ENCODE measurements around the gene SLFN11.
"Not testable (repeated sequence)": the region's sequence is repeated elsewhere in the genome, so short reads cannot be mapped to it uniquely, and the experiment has no call there.

DNA sequence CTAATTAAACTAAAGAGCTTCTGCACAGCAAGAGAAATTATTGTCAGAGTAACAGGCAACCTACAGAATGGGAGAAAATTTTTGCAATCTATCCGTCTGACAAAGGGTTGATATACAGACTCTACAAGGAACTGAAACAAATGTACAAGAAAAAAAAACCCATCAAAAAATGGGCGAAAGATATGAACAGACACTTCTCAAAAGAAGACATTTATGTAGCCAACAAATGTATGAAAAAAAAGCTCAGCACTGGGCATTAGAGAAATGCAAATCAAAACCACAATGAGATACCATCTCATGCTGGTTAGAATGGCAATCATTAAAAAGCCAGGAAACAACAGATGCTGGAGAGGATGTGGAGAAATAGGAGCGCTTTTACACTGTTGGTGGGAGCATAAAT is 64.1 kb downstream of the SLFN11 start:
- TF ChIP-seq EZH2 (IDR thresholded peaks at IDR 0.05; ENCODE audit: borderline replicate concordance); EZH2phosphoT487 (IDR thresholded peaks at IDR 0.05; ENCODE audit: low read depth, severe bottlenecking, unreplicated experiment): not testable (repeated sequence)
- TF ChIP-seq, protein P1, sequence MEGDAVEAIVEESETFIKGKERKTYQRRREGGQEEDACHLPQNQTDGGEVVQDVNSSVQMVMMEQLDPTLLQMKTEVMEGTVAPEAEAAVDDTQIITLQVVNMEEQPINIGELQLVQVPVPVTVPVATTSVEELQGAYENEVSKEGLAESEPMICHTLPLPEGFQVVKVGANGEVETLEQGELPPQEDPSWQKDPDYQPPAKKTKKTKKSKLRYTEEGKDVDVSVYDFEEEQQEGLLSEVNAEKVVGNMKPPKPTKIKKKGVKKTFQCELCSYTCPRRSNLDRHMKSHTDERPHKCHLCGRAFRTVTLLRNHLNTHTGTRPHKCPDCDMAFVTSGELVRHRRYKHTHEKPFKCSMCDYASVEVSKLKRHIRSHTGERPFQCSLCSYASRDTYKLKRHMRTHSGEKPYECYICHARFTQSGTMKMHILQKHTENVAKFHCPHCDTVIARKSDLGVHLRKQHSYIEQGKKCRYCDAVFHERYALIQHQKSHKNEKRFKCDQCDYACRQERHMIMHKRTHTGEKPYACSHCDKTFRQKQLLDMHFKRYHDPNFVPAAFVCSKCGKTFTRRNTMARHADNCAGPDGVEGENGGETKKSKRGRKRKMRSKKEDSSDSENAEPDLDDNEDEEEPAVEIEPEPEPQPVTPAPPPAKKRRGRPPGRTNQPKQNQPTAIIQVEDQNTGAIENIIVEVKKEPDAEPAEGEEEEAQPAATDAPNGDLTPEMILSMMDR (IDR thresholded peaks at IDR 0.05; ENCODE audit: poor library complexity), result not testable (repeated sequence)

All from hepatocyte (in vitro differentiated cells).